Hematopoietic multipotent progenitor cell treated with erythropoietin and hydrocortisone succinate and interleukin-3 and kit ligand, for 15 days (in vitro differentiated cells): ENCODE results near the gene CYGB.

Source experiments
- DNase-seq: peaks from one replicate; pipeline ENCODE4 v3.0.0-alpha.2; 2015; ENCODE audit warnings: low spot score

Gene CYGB

GRCh38 chr17:76550712-76551615 is 13.5 kb upstream of the CYGB start:
- no peak for DNase-seq

GRCh38 chr17:76549539-76549938 is 12.0 kb upstream of the CYGB start:
- no peak for DNase-seq

- no peak for DNase-seq
Observed at GRCh38 chr17:76549215-76549518, 11.7 kb upstream of the CYGB start.

- DNase-seq = no peak
Observed at GRCh38 chr17:76548378-76549214, 11.1 kb upstream of the CYGB start.

- DNase-seq = no peak
Observed at GRCh38 chr17:76547642-76548202, 10.2 kb upstream of the CYGB start.

- peak; percentile 53 for DNase-seq
Observed at GRCh38 chr17:76547183-76547641, 9.7 kb upstream of the CYGB start.

GRCh38 chr17:76546556-76547182 is 9.2 kb upstream of the CYGB start:
- no peak for DNase-seq

GRCh38 chr17:76545918-76546555 is 8.5 kb upstream of the CYGB start:
- DNase-seq = no peak

GRCh38 chr17:76544546-76545365 is 7.2 kb upstream of the CYGB start:
- DNase-seq = no peak

GRCh38 chr17:76543826-76544545 is 6.5 kb upstream of the CYGB start:
- DNase-seq = no peak

- no peak for DNase-seq
Observed at GRCh38 chr17:76543482-76543825, 5.9 kb upstream of the CYGB start.

GRCh38 chr17:76542984-76543383 is 5.5 kb upstream of the CYGB start:
- DNase-seq = no peak

GRCh38 chr17:76542566-76542971 is 5.1 kb upstream of the CYGB start:
- no peak for DNase-seq

- no peak for DNase-seq
Observed at GRCh38 chr17:76541739-76542454, 4.4 kb upstream of the CYGB start.

GRCh38 chr17:76540381-76541300 is 3.1 kb upstream of the CYGB start:
- no peak for DNase-seq

- DNase-seq = no peak
Observed at GRCh38 chr17:76539631-76540271, 2.2 kb upstream of the CYGB start, which contains the start of gene PRCD. Gene PRCD, plus strand, starts transcription at chr17:76540044. Its CDS starts 98 bp downstream, at chr17:76540142.

- no peak for DNase-seq
Observed at GRCh38 chr17:76538941-76539570, 1.5 kb upstream of the CYGB start.
